Superior temporal gyrus (tissue), 1 donor: ENCODE data around the gene ZNF513.
A peak's percentile ranks its signal among the peaks of the same experiment; 100 is the strongest.
"Not testable (repeated sequence)": the region's sequence is repeated elsewhere in the genome, so short reads cannot be mapped to it uniquely, and the experiment has no call there.

ENCODE experiments used
- DNase-seq: peaks from one replicate; pipeline ENCODE4 v3.0.0-alpha.2; 2016; ENCODE audit errors: extremely low spot score

Gene ZNF513

GRCh38 chr2:27380626-27381545 lies at the start of gene ZNF513:
Gene ZNF513 (minus strand): TSS chr2:27380734. CDS start chr2:27380526, 208 bp downstream.
- DNase-seq = peak; percentile 98

GRCh38 chr2:27428978-27429541 lies 48.5 kb upstream of the ZNF513 start:
- DNase-seq = peak; percentile 42

GRCh38 chr2:27428213-27428977 lies 47.9 kb upstream of the ZNF513 start, which contains the start of gene NRBP1:
Gene NRBP1 (plus strand): TSS chr2:27428631. CDS start chr2:27433274, 4,643 bp downstream.
- DNase-seq = peak; percentile 95

GRCh38 chr2:27427863-27428212 lies 47.3 kb upstream of the ZNF513 start:
- DNase-seq = peak; percentile 62

- not testable (repeated sequence) for DNase-seq
These were observed 44.5 kb upstream of the ZNF513 start for GRCh38 chr2:27425039-27425438.

GRCh38 chr2:27422958-27423357 lies 42.4 kb upstream of the ZNF513 start:
- no peak for DNase-seq

- no peak for DNase-seq
These were observed 41.2 kb upstream of the ZNF513 start for GRCh38 chr2:27421660-27422250.

- no peak for DNase-seq
These were observed 40.5 kb upstream of the ZNF513 start for GRCh38 chr2:27420996-27421395.

- no peak for DNase-seq
These were observed 35.6 kb upstream of the ZNF513 start for GRCh38 chr2:27416151-27416550.

GRCh38 chr2:27412419-27413152 lies 32.1 kb upstream of the ZNF513 start:
- DNase-seq = no peak

GRCh38 chr2:27409321-27410073 lies 29.0 kb upstream of the ZNF513 start, which contains the start of gene PPM1G:
Gene PPM1G (minus strand): TSS chr2:27409591. CDS start chr2:27409422, 169 bp downstream.
- DNase-seq = peak; percentile 94

- DNase-seq = no peak
These were observed 28.2 kb upstream of the ZNF513 start for GRCh38 chr2:27408601-27409320.

- DNase-seq = peak; percentile 59
These were observed 27.4 kb upstream of the ZNF513 start for GRCh38 chr2:27407798-27408491.

- DNase-seq = no peak
These were observed 20.0 kb upstream of the ZNF513 start for GRCh38 chr2:27400348-27401135.

- DNase-seq = no peak
These were observed 18.4 kb upstream of the ZNF513 start for GRCh38 chr2:27398962-27399361.

GRCh38 chr2:27393225-27393624 lies 12.7 kb upstream of the ZNF513 start:
- DNase-seq = no peak

GRCh38 chr2:27390822-27391679 lies 10.5 kb upstream of the ZNF513 start:
- no peak for DNase-seq
